Measurements from ENCODE around the gene MMRN2. TPM values are rescaled to one million over a fixed set of nuclear protein-coding genes. Genes with fewer than 3 reads are reported as not detected.
"Not testable (repeated sequence)": the region's sequence is repeated elsewhere in the genome, so short reads cannot be mapped to it uniquely, and the experiment has no call there.

The MMRN2 gene
- polyA plus RNA-seq, 1 of the 3 experiments (the other 2 are of a cell fraction): 0.05 TPM

- no peaks in the 10 kb centered on the region for H3K27me3 ChIP-seq (ENCODE audit: insufficient read depth)
- H3K4me3 ChIP-seq (ENCODE audit: low read depth in 2 of 2, low read length in 1 of 2): no peak overlapping the region
- H3K79me2 ChIP-seq (ENCODE audit: insufficient read depth): no peaks in the 10 kb centered on the region
- no peaks in the 10 kb centered on the region for H3K9me3 ChIP-seq
- H3K27ac ChIP-seq (ENCODE audit: low read depth in 2 of 2, low read length in 1 of 2): no peak overlapping the region
- no peaks in the 10 kb centered on the region for H3K4me1 ChIP-seq (ENCODE audit: control insufficient read depth in 1 of 2, insufficient read depth in 2 of 2, low read depth in 1 of 2, low read length in 1 of 2)
- H3K4me2 ChIP-seq: no peak overlapping the region
- TF ChIP-seq MXI1 (IDR thresholded peaks at IDR 0.05; ENCODE audit: low read depth, low read length) (no peak), TEAD4 (IDR thresholded peaks at IDR 0.05; ENCODE audit: borderline replicate concordance, insufficient read depth) (no peak), GABPA (IDR thresholded peaks at IDR 0.05; ENCODE audit: low read depth) (no peak), ELF1 (IDR thresholded peaks at IDR 0.05) (no peak)
- TF ChIP-seq, protein P1, sequence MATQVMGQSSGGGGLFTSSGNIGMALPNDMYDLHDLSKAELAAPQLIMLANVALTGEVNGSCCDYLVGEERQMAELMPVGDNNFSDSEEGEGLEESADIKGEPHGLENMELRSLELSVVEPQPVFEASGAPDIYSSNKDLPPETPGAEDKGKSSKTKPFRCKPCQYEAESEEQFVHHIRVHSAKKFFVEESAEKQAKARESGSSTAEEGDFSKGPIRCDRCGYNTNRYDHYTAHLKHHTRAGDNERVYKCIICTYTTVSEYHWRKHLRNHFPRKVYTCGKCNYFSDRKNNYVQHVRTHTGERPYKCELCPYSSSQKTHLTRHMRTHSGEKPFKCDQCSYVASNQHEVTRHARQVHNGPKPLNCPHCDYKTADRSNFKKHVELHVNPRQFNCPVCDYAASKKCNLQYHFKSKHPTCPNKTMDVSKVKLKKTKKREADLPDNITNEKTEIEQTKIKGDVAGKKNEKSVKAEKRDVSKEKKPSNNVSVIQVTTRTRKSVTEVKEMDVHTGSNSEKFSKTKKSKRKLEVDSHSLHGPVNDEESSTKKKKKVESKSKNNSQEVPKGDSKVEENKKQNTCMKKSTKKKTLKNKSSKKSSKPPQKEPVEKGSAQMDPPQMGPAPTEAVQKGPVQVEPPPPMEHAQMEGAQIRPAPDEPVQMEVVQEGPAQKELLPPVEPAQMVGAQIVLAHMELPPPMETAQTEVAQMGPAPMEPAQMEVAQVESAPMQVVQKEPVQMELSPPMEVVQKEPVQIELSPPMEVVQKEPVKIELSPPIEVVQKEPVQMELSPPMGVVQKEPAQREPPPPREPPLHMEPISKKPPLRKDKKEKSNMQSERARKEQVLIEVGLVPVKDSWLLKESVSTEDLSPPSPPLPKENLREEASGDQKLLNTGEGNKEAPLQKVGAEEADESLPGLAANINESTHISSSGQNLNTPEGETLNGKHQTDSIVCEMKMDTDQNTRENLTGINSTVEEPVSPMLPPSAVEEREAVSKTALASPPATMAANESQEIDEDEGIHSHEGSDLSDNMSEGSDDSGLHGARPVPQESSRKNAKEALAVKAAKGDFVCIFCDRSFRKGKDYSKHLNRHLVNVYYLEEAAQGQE (IDR thresholded peaks at IDR 0.05; ENCODE audit: low read depth, low read length): no peak
- no peaks in the 10 kb centered on the region for H3F3A ChIP-seq (replicated peaks; ENCODE audit: insufficient read depth)
- no peaks in the 10 kb centered on the region for H3K9me2 ChIP-seq
- no peak for DNase-seq
- no peak overlapping the region for H3K9ac ChIP-seq
- H4K20me1 ChIP-seq (ENCODE audit: insufficient read depth): no peaks in the 10 kb centered on the region
- no peaks in the 10 kb centered on the region for H3K36me3 ChIP-seq (replicated peaks in 1 of 2; ENCODE audit: control insufficient read depth in 1 of 2, insufficient read depth in 2 of 2, low read length in 1 of 2)
- H2AFZ ChIP-seq (ENCODE audit: low read depth): no peak overlapping the region
- POLR2A ChIA-PET: no interaction called here
- 85% methylated on average over 5 of the region's 5 CpGs for WGBS (ENCODE audit: low lambda C conversion rate)
- CTCF ChIA-PET: no interaction called here
These were observed 24.3 kb upstream of the MMRN2 start for GRCh38 chr10:86981716-86982115.

GRCh38 chr10:86981020-86981419 is 23.6 kb upstream of the MMRN2 start:
- H3K27me3 ChIP-seq (ENCODE audit: insufficient read depth); CTCF ChIA-PET; H3K9ac ChIP-seq; H3K36me3 ChIP-seq (replicated peaks in 1 of 2; ENCODE audit: control insufficient read depth in 1 of 2, insufficient read depth in 2 of 2, low read length in 1 of 2); H3K9me2 ChIP-seq; H3K4me2 ChIP-seq; H4K20me1 ChIP-seq (ENCODE audit: insufficient read depth); H3K9me3 ChIP-seq; POLR2A ChIA-PET; H3K79me2 ChIP-seq (ENCODE audit: insufficient read depth); H3K4me3 ChIP-seq (ENCODE audit: low read depth in 2 of 2, low read length in 1 of 2); DNase-seq; H2AFZ ChIP-seq (ENCODE audit: low read depth); H3K4me1 ChIP-seq (ENCODE audit: control insufficient read depth in 1 of 2, insufficient read depth in 2 of 2, low read depth in 1 of 2, low read length in 1 of 2); H3K27ac ChIP-seq (ENCODE audit: low read depth in 2 of 2, low read length in 1 of 2); H3F3A ChIP-seq (replicated peaks; ENCODE audit: insufficient read depth): not testable (repeated sequence)
- WGBS (ENCODE audit: low lambda C conversion rate): 70% methylated on average over 6 of the region's 6 CpGs

- Histone ChIP-seq H3K27me3 (ENCODE audit: insufficient read depth) (no peaks in the 10 kb centered on the region), H3K9me3 (no peaks in the 10 kb centered on the region), H4K20me1 (ENCODE audit: insufficient read depth) (no peaks in the 10 kb centered on the region), H3K4me2 (no peak overlapping the region), H3K9ac (no peak overlapping the region), H3K4me3 (ENCODE audit: low read depth in 2 of 2, low read length in 1 of 2) (no peak overlapping the region), H3K36me3 (replicated peaks in 1 of 2; ENCODE audit: control insufficient read depth in 1 of 2, insufficient read depth in 2 of 2, low read length in 1 of 2) (no peaks in the 10 kb centered on the region), H3K4me1 (ENCODE audit: control insufficient read depth in 1 of 2, insufficient read depth in 2 of 2, low read depth in 1 of 2, low read length in 1 of 2) (no peaks in the 10 kb centered on the region), H3F3A (replicated peaks; ENCODE audit: insufficient read depth) (no peaks in the 10 kb centered on the region), H3K27ac (ENCODE audit: low read depth in 2 of 2, low read length in 1 of 2) (no peak overlapping the region), H3K9me2 (no peaks in the 10 kb centered on the region), H3K79me2 (ENCODE audit: insufficient read depth) (no peaks in the 10 kb centered on the region), H2AFZ (ENCODE audit: low read depth) (no peak overlapping the region)
- ChIA-PET POLR2A (no interaction called here), CTCF (no interaction called here)
- 45% methylated on average over 3 of the region's 3 CpGs for WGBS (ENCODE audit: low lambda C conversion rate)
- no peak for DNase-seq
- TF ChIP-seq FOXM1 (IDR thresholded peaks at IDR 0.05; ENCODE audit: low read depth) (no peak), RXRA (IDR thresholded peaks at IDR 0.05; ENCODE audit: borderline replicate concordance, low read depth) (no peak), MAX (IDR thresholded peaks at IDR 0.05; ENCODE audit: low read depth) (no peak), GATA2 (CRISPR knock-in tag; IDR thresholded peaks at IDR 0.05) (no peak), POLR2AphosphoS5 (IDR thresholded peaks at IDR 0.05; ENCODE audit: low read depth, low read length) (no peak), EP300 (IDR thresholded peaks at IDR 0.05; ENCODE audit: borderline replicate concordance in 1 of 2, low read depth in 1 of 2, low read length in 1 of 2) (no peak), TEAD4 (IDR thresholded peaks at IDR 0.05; ENCODE audit: borderline replicate concordance, insufficient read depth) (no peak), YY1 (IDR thresholded peaks at IDR 0.05; ENCODE audit: low read depth) (no peak), MXI1 (IDR thresholded peaks at IDR 0.05; ENCODE audit: low read depth, low read length) (no peak), SIN3A (IDR thresholded peaks at IDR 0.05; ENCODE audit: borderline replicate concordance, low read depth, low read length) (no peak)
- TF ChIP-seq, protein P2, sequence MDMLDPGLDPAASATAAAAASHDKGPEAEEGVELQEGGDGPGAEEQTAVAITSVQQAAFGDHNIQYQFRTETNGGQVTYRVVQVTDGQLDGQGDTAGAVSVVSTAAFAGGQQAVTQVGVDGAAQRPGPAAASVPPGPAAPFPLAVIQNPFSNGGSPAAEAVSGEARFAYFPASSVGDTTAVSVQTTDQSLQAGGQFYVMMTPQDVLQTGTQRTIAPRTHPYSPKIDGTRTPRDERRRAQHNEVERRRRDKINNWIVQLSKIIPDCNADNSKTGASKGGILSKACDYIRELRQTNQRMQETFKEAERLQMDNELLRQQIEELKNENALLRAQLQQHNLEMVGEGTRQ (IDR thresholded peaks at IDR 0.05; ENCODE audit: borderline replicate concordance, low read depth, low read length): no peak
- TF ChIP-seq, protein P1 (IDR thresholded peaks at IDR 0.05; ENCODE audit: low read depth, low read length): no peak
These were observed 22.6 kb upstream of the MMRN2 start for GRCh38 chr10:86979977-86980448.
